ENCODE data around the gene MCUB.

The MCUB gene

DNA sequence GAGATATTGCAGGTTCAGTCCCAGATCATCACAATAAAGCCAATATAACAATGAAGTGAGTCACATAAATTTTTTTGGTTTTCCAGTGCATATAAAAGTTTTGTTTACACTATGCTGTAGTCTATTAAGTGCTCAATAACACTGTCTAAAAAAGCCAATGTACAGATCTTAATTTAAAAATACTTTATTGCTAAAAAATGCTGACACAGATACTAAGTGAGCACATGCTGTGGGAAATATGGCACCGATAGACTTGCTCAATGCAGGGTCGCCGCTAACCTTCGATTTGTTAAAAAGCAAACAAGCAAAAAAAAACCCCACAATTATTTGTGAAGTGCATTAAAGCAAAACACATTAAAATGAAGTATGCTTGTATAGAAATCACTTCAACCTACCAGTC is 159.6 kb downstream of the MCUB start (continued):
- TF ChIP-seq KLF16 (tag by site-specific recombination; IDR thresholded peaks at IDR 0.05), result no peak
- TF ChIP-seq, protein P1, sequence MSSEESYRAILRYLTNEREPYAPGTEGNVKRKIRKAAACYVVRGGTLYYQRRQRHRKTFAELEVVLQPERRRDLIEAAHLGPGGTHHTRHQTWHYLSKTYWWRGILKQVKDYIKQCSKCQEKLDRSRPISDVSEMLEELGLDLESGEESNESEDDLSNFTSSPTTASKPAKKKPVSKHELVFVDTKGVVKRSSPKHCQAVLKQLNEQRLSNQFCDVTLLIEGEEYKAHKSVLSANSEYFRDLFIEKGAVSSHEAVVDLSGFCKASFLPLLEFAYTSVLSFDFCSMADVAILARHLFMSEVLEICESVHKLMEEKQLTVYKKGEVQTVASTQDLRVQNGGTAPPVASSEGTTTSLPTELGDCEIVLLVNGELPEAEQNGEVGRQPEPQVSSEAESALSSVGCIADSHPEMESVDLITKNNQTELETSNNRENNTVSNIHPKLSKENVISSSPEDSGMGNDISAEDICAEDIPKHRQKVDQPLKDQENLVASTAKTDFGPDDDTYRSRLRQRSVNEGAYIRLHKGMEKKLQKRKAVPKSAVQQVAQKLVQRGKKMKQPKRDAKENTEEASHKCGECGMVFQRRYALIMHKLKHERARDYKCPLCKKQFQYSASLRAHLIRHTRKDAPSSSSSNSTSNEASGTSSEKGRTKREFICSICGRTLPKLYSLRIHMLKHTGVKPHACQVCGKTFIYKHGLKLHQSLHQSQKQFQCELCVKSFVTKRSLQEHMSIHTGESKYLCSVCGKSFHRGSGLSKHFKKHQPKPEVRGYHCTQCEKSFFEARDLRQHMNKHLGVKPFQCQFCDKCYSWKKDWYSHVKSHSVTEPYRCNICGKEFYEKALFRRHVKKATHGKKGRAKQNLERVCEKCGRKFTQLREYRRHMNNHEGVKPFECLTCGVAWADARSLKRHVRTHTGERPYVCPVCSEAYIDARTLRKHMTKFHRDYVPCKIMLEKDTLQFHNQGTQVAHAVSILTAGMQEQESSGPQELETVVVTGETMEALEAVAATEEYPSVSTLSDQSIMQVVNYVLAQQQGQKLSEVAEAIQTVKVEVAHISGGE (tag by site-specific recombination; conservative IDR thresholded peaks at IDR 0.05; ENCODE audit: low read depth), result no peak
- TF ChIP-seq ZNF114 (tag by site-specific recombination; IDR thresholded peaks at IDR 0.05), result no peak
- no peak for TF ChIP-seq ZNF701 (tag by site-specific recombination; IDR thresholded peaks at IDR 0.05)

DNA sequence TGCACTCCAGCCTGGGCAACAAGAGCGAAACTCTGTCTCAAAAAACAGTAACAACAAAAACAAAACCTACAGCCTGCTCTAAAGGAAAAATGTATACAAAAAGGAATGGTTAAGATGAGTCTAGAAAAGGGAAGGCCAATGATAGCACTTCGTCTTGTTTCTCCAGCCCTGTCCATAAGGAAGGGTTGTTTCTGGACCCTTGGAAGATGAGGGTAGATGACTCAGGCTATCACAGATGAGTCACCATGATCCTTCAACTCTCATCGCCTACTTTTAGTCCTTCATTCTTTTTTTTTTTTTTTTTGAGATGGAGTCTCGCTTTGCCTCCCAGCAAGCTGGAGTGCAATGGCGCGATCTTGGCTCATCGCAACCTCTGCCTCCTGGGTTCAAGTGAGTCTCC is 161.0 kb downstream of the MCUB start:
- POLR2A ChIA-PET, result no interaction called here
- CTCF ChIA-PET, result interaction anchor here (0.6 kb wide), 1 partner anchor 108 kb away, joined by 3 read pairs; no protein-coding TSS in a partner anchor
- no peaks in the 10 kb centered on the region for H3K9me3 ChIP-seq (ENCODE audit: control insufficient read depth, insufficient read depth, low read depth, low read length)
- H3K4me1 ChIP-seq (ENCODE audit: control insufficient read depth, insufficient read depth, low read length), result no peaks in the 10 kb centered on the region
- H3K27ac ChIP-seq (ENCODE audit: extremely low read depth, low read depth, low read length), result no peak overlapping the region
- no peak for TF ChIP-seq ZNF624 (tag by site-specific recombination; IDR thresholded peaks at IDR 0.05)
- TF ChIP-seq ZBTB7A (tag by site-specific recombination; IDR thresholded peaks at IDR 0.05; ENCODE audit: low read depth), result no peak
- TF ChIP-seq, protein P2, sequence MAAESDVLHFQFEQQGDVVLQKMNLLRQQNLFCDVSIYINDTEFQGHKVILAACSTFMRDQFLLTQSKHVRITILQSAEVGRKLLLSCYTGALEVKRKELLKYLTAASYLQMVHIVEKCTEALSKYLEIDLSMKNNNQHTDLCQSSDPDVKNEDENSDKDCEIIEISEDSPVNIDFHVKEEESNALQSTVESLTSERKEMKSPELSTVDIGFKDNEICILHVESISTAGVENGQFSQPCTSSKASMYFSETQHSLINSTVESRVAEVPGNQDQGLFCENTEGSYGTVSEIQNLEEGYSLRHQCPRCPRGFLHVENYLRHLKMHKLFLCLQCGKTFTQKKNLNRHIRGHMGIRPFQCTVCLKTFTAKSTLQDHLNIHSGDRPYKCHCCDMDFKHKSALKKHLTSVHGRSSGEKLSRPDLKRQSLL (tag by site-specific recombination; IDR thresholded peaks at IDR 0.05), result no peak
- TF ChIP-seq ZNF654 (tag by site-specific recombination; IDR thresholded peaks at IDR 0.05; ENCODE audit: low read depth), result no peak
- peaks cover 6 to 31% of the 10 kb centered on the region in 2 experiments; a peak in 2 of 3 replicates for H3K36me3 ChIP-seq (ENCODE audit: control insufficient read depth in 2 of 2, insufficient read depth in 1 of 2, low read length in 2 of 2)
- H3K4me3 ChIP-seq (ENCODE audit: low read depth, low read length), result no peak overlapping the region

DNA sequence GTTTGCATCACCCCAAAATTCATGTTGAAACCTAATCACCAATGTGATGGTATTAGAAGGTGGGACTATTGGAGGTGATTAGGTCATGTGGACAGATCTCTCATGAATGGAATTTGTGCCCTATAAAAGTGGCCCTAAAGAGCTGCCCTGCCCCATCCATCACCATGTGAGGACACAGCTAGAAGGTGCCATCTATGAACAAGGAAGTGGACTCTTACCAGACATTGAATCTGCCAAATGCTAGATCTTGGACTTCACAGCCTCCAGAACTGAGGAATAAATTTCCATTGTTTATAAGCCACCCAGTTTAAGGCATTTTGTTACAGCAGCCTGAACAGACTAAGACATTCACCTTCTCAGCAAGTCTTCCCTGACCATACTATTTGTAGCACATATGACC is 162.3 kb downstream of the MCUB start:
- ChIA-PET CTCF (no interaction called here), POLR2A (no interaction called here)
- no peak overlapping the region for H3K27ac ChIP-seq (ENCODE audit: extremely low read depth, low read depth, low read length)
- no peak for TF ChIP-seq ZNF341 (tag by site-specific recombination; IDR thresholded peaks at IDR 0.05; ENCODE audit: low read depth)
- no peak for TF ChIP-seq ZNF114 (tag by site-specific recombination; IDR thresholded peaks at IDR 0.05)
- no peak for TF ChIP-seq ZNF677 (tag by site-specific recombination; IDR thresholded peaks at IDR 0.05)
- no peaks in the 10 kb centered on the region for H3K9me3 ChIP-seq (ENCODE audit: control insufficient read depth, insufficient read depth, low read depth, low read length)
- H3K4me3 ChIP-seq (ENCODE audit: low read depth, low read length), result no peak overlapping the region
- no peaks in the 10 kb centered on the region for H3K4me1 ChIP-seq (ENCODE audit: control insufficient read depth, insufficient read depth, low read length)
- peaks cover 0 to 24% of the 10 kb centered on the region in 2 experiments; a peak in 1 of 3 replicates for H3K36me3 ChIP-seq (ENCODE audit: control insufficient read depth in 2 of 2, insufficient read depth in 1 of 2, low read length in 2 of 2)

DNA sequence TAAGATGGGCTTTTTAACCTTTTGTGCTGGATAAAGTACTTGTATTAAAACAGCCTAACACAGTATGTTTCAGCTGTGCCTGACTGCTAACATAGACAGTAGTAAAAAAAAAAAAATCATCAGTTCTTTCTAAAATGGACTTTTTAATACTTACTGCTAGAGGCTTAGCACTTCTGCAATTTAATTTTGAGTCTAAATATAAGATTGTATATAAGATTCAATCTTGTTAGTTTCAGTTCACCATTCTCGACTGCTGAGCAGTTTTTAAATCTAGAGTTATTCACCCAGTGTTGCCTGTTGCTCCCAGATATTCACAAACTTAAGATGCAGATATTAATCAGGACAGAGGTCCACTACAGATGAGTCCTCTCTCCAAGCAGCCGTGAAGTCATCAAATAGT is 163.1 kb downstream of the MCUB start:
- Histone ChIP-seq H3K4me3 (ENCODE audit: low read depth, low read length) (no peak overlapping the region), H3K27ac (ENCODE audit: extremely low read depth, low read depth, low read length) (no peak overlapping the region), H3K9me3 (ENCODE audit: control insufficient read depth, insufficient read depth, low read depth, low read length) (no peaks in the 10 kb centered on the region), H3K4me1 (ENCODE audit: control insufficient read depth, insufficient read depth, low read length) (no peaks in the 10 kb centered on the region), H3K36me3 (ENCODE audit: control insufficient read depth in 2 of 2, insufficient read depth in 1 of 2, low read length in 2 of 2) (peaks cover 0 to 19% of the 10 kb centered on the region in 2 experiments; a peak in 1 of 3 replicates)
- CTCF ChIA-PET, result no interaction called here
- POLR2A ChIA-PET, result no interaction called here
- TF ChIP-seq SALL2 (tag by site-specific recombination; IDR thresholded peaks at IDR 0.05; ENCODE audit: borderline replicate concordance) (no peak), ZNF223 (tag by site-specific recombination; IDR thresholded peaks at IDR 0.05) (no peak), KLF16 (tag by site-specific recombination; IDR thresholded peaks at IDR 0.05) (no peak), ZSCAN16 (tag by site-specific recombination; IDR thresholded peaks at IDR 0.05) (no peak), ZNF658 (tag by site-specific recombination; IDR thresholded peaks at IDR 0.05) (no peak), ZSCAN23 (tag by site-specific recombination; IDR thresholded peaks at IDR 0.05) (no peak), SCRT2 (tag by site-specific recombination; IDR thresholded peaks at IDR 0.05) (no peak), ZNF544 (tag by site-specific recombination; IDR thresholded peaks at IDR 0.05) (no peak), ZNF37A (tag by site-specific recombination; IDR thresholded peaks at IDR 0.05) (no peak), OVOL3 (tag by site-specific recombination; IDR thresholded peaks at IDR 0.05) (no peak), ZBTB7A (tag by site-specific recombination; IDR thresholded peaks at IDR 0.05; ENCODE audit: low read depth) (no peak), ZNF341 (tag by site-specific recombination; IDR thresholded peaks at IDR 0.05; ENCODE audit: low read depth) (no peak), MEIS1 (CRISPR knock-in tag; IDR thresholded peaks at IDR 0.05; ENCODE audit: borderline replicate concordance) (no peak), SETDB1 (IDR thresholded peaks at IDR 0.05; ENCODE audit: insufficient read length, low read length) (no peak)
- TF ChIP-seq, protein P3, sequence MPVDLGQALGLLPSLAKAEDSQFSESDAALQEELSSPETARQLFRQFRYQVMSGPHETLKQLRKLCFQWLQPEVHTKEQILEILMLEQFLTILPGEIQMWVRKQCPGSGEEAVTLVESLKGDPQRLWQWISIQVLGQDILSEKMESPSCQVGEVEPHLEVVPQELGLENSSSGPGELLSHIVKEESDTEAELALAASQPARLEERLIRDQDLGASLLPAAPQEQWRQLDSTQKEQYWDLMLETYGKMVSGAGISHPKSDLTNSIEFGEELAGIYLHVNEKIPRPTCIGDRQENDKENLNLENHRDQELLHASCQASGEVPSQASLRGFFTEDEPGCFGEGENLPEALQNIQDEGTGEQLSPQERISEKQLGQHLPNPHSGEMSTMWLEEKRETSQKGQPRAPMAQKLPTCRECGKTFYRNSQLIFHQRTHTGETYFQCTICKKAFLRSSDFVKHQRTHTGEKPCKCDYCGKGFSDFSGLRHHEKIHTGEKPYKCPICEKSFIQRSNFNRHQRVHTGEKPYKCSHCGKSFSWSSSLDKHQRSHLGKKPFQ (tag by site-specific recombination; IDR thresholded peaks at IDR 0.05), result no peak
- TF ChIP-seq, protein P4, sequence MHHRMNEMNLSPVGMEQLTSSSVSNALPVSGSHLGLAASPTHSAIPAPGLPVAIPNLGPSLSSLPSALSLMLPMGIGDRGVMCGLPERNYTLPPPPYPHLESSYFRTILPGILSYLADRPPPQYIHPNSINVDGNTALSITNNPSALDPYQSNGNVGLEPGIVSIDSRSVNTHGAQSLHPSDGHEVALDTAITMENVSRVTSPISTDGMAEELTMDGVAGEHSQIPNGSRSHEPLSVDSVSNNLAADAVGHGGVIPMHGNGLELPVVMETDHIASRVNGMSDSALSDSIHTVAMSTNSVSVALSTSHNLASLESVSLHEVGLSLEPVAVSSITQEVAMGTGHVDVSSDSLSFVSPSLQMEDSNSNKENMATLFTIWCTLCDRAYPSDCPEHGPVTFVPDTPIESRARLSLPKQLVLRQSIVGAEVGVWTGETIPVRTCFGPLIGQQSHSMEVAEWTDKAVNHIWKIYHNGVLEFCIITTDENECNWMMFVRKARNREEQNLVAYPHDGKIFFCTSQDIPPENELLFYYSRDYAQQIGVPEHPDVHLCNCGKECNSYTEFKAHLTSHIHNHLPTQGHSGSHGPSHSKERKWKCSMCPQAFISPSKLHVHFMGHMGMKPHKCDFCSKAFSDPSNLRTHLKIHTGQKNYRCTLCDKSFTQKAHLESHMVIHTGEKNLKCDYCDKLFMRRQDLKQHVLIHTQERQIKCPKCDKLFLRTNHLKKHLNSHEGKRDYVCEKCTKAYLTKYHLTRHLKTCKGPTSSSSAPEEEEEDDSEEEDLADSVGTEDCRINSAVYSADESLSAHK (tag by site-specific recombination; IDR thresholded peaks at IDR 0.05), result no peak
